ENCODE results near the gene INTS7. TPM values are rescaled to one million over a fixed set of nuclear protein-coding genes. Genes with fewer than 3 reads are reported as not detected.
"Not testable (repeated sequence)": the region's sequence is repeated elsewhere in the genome, so short reads cannot be mapped to it uniquely, and the experiment has no call there.

Gene INTS7
- total RNA-seq, 1 donor from 2014 or later = 8.9 TPM

DNA sequence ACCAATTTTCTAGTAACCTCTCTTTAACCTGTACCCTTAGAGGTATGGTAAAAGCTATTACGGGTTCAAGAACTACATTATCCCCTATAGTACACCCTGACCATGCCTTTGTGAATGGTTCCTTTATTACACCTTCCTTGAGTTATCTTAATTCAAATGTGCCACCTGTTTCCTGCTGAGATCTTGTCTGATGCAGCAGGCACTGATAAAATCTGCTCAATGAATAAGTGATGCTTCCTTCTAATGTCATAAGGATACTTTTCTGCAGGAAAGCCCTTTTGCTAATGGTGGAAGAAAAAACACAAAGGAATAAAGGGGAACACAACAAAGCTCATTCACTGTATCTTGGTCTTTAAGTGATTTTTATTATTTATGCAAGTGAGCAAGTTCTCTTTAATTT is 25.8 kb downstream of the INTS7 start:
- Mint-ChIP-seq H3K4me1 (ENCODE audit: unreplicated experiment) (peaks cover 11% of the 10 kb centered on the region), H3K27ac (ENCODE audit: unreplicated experiment) (no peak overlapping the region), H3K9me3 (ENCODE audit: unreplicated experiment) (no peaks in the 10 kb centered on the region), H3K36me3 (ENCODE audit: low read depth, unreplicated experiment) (no peaks in the 10 kb centered on the region), H3K27me3 (ENCODE audit: unreplicated experiment) (no peaks in the 10 kb centered on the region), H3K4me3 (ENCODE audit: unreplicated experiment) (no peak overlapping the region)
- TF ChIP-seq, protein P1, sequence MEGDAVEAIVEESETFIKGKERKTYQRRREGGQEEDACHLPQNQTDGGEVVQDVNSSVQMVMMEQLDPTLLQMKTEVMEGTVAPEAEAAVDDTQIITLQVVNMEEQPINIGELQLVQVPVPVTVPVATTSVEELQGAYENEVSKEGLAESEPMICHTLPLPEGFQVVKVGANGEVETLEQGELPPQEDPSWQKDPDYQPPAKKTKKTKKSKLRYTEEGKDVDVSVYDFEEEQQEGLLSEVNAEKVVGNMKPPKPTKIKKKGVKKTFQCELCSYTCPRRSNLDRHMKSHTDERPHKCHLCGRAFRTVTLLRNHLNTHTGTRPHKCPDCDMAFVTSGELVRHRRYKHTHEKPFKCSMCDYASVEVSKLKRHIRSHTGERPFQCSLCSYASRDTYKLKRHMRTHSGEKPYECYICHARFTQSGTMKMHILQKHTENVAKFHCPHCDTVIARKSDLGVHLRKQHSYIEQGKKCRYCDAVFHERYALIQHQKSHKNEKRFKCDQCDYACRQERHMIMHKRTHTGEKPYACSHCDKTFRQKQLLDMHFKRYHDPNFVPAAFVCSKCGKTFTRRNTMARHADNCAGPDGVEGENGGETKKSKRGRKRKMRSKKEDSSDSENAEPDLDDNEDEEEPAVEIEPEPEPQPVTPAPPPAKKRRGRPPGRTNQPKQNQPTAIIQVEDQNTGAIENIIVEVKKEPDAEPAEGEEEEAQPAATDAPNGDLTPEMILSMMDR (IDR thresholded peaks at IDR 0.05; ENCODE audit: unreplicated experiment) = no peak
- DNase-seq (ENCODE audit: low spot score) = no peak

DNA sequence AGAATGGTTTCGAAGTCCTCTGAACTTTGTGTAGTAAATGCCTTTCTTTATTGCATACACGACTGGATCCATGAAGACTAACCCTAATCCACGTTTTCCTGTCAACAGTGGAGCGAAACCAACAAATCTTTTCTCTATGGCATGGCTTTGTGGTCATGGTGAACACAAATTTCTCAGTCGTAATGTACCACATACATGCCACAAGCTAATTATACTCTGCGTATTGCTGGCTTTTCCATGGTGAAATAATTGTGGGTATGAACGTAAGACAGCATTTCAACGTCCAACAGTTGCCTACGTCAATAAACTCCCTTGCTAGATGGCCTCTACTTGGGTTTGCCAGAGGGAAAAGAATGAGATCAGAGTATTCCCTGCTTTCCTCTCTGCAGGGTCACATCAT is 27.5 kb downstream of the INTS7 start:
- no peak for DNase-seq (ENCODE audit: low spot score)
- Mint-ChIP-seq H3K27me3 (ENCODE audit: unreplicated experiment) (no peaks in the 10 kb centered on the region), H3K9me3 (ENCODE audit: unreplicated experiment) (no peaks in the 10 kb centered on the region), H3K4me3 (ENCODE audit: unreplicated experiment) (no peak overlapping the region), H3K36me3 (ENCODE audit: low read depth, unreplicated experiment) (no peaks in the 10 kb centered on the region), H3K27ac (ENCODE audit: unreplicated experiment) (no peak overlapping the region), H3K4me1 (ENCODE audit: unreplicated experiment) (peaks cover 11% of the 10 kb centered on the region)
- TF ChIP-seq, protein P1 (IDR thresholded peaks at IDR 0.05; ENCODE audit: unreplicated experiment) = no peak

DNA sequence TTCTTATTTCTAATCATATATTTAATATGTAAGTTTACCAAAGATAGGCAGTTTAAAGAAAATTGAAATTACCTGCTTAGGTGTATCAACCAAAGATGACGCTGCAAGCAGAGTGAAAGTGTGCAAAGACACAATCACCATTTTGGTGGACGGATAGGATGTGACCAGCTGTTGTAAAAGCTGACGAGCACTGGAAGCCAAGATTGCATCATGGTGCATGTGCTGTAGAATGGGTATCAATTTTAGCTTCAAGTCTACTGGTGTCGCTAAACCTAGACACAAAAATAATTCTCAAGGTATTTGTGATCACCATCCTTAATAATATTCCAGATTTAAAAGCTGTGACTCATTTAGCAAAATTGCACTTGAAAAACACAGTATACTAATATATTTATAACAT is 28.2 kb downstream of the INTS7 start:
- H3K4me1 Mint-ChIP-seq (ENCODE audit: unreplicated experiment) = peaks cover 11% of the 10 kb centered on the region
- no peak overlapping the region for H3K4me3 Mint-ChIP-seq (ENCODE audit: unreplicated experiment)
- H3K27me3 Mint-ChIP-seq (ENCODE audit: unreplicated experiment) = no peaks in the 10 kb centered on the region
- H3K27ac Mint-ChIP-seq (ENCODE audit: unreplicated experiment) = no peak overlapping the region
- DNase-seq (ENCODE audit: low spot score) = no peak
- TF ChIP-seq, protein P1 (IDR thresholded peaks at IDR 0.05; ENCODE audit: unreplicated experiment) = no peak
- H3K9me3 Mint-ChIP-seq (ENCODE audit: unreplicated experiment) = no peaks in the 10 kb centered on the region
- H3K36me3 Mint-ChIP-seq (ENCODE audit: low read depth, unreplicated experiment) = no peaks in the 10 kb centered on the region

DNA sequence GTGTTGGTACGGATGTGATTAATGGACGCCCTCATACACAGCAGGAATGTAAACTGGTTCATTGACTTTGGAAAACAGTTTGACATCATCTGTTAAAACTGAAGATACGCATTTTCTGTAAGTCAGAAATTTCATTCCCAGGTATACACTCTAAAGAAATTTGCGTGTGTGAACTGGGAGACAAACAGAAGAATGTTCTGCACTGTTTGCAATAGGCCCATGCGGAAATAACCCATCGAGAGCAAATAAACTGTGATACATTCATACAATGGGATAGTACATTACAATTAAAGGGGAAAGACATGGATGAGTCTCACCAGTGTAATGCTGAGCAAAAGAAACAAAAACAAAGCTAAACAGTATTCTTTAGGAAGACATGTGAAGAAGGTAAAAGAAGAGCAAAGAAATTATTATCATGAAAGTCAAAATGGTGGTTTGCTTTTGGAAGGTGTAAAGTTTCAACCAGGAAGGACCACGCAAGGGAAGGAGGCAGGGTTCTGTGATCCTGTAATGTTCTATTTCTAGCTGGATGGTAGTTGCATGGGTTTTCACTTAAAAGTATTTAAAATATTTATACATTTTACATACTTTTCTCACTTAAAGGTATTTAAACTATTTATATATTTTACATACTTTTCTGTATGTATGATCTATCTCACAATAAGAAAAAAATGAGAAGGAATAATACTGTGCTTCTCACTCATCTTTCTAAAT is 30.3 kb downstream of the INTS7 start:
- TF ChIP-seq, protein P1 (IDR thresholded peaks at IDR 0.05; ENCODE audit: unreplicated experiment) = no peak
- no peak overlapping the region for H3K4me3 Mint-ChIP-seq (ENCODE audit: unreplicated experiment)
- no peaks in the 10 kb centered on the region for H3K36me3 Mint-ChIP-seq (ENCODE audit: low read depth, unreplicated experiment)
- H3K27me3 Mint-ChIP-seq (ENCODE audit: unreplicated experiment) = no peaks in the 10 kb centered on the region
- DNase-seq (ENCODE audit: low spot score) = no peak
- H3K4me1 Mint-ChIP-seq (ENCODE audit: unreplicated experiment) = peaks cover 7% of the 10 kb centered on the region
- no peak overlapping the region for H3K27ac Mint-ChIP-seq (ENCODE audit: unreplicated experiment)
- no peaks in the 10 kb centered on the region for H3K9me3 Mint-ChIP-seq (ENCODE audit: unreplicated experiment)

DNA sequence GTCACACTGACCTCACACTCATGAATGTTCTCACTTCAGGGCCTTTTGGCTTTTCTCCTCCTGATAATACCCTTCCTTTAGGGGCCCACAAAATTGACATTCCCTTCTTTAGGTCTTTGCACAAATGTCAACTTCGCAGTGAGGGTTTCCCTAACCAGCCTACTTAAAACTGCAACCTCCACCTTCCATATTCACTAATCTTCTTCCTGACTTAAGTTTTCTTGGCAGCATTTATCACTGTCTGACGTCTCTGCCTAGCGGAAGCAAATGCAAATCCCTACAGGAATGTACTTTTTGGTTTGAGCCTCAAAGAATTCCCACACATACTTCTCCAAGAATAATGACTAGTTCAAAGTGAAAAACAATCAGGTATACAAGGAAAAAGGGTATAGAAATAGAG is 32.8 kb downstream of the INTS7 start:
- H3K4me1 Mint-ChIP-seq (ENCODE audit: unreplicated experiment) = no peaks in the 10 kb centered on the region
- H3K9me3 Mint-ChIP-seq (ENCODE audit: unreplicated experiment) = no peaks in the 10 kb centered on the region
- no peaks in the 10 kb centered on the region for H3K36me3 Mint-ChIP-seq (ENCODE audit: low read depth, unreplicated experiment)
- H3K4me3 Mint-ChIP-seq (ENCODE audit: unreplicated experiment) = no peak overlapping the region
- H3K27ac Mint-ChIP-seq (ENCODE audit: unreplicated experiment) = no peak overlapping the region
- DNase-seq (ENCODE audit: low spot score) = no peak
- no peaks in the 10 kb centered on the region for H3K27me3 Mint-ChIP-seq (ENCODE audit: unreplicated experiment)
- TF ChIP-seq, protein P1 (IDR thresholded peaks at IDR 0.05; ENCODE audit: unreplicated experiment) = no peak

DNA sequence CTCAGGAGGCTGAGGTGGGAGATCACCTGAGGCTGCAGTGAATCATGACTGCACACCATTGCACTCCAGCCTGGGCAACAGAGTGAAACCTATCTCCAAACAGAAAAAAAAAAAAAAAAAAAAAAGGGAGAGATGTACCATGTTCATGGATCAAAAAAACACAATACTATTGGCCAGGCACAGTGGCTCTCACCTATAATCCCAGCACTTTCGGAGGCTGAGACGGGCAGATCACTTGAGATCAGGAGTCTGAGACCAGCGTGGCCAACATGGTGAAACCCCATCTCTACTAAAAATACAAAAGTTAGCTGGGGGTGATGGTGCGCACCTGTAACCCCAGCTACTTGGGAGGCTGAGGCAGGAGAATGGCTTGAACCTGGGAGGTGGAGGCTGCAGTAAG is 37.9 kb downstream of the INTS7 start:
- H3K9me3 Mint-ChIP-seq (ENCODE audit: unreplicated experiment); DNase-seq (ENCODE audit: low spot score); H3K4me3 Mint-ChIP-seq (ENCODE audit: unreplicated experiment); H3K27ac Mint-ChIP-seq (ENCODE audit: unreplicated experiment); H3K4me1 Mint-ChIP-seq (ENCODE audit: unreplicated experiment); H3K27me3 Mint-ChIP-seq (ENCODE audit: unreplicated experiment); H3K36me3 Mint-ChIP-seq (ENCODE audit: low read depth, unreplicated experiment): not testable (repeated sequence)

All from endothelial cell (in vitro differentiated cells).